ENCODE results near the gene NUP214. TPM values are rescaled to one million over a fixed set of nuclear protein-coding genes. Genes with fewer than 3 reads are reported as not detected.

Gene NUP214
- total RNA-seq, 1 donor from 2014 or later: 51.5 TPM

- Mint-ChIP-seq H3K36me3 (ENCODE audit: unreplicated experiment) (peaks cover 34% of the 10 kb centered on the region), H3K27ac (ENCODE audit: unreplicated experiment) (peak overlapping the region; percentile 64), H3K4me3 (ENCODE audit: unreplicated experiment) (no peak overlapping the region), H3K27me3 (ENCODE audit: unreplicated experiment) (no peaks in the 10 kb centered on the region), H3K9me3 (ENCODE audit: unreplicated experiment) (no peaks in the 10 kb centered on the region), H3K4me1 (ENCODE audit: unreplicated experiment) (peaks cover 23% of the 10 kb centered on the region)
- no peak for TF ChIP-seq CTCF (IDR thresholded peaks at IDR 0.05)
- DNase-seq (ENCODE audit: extremely low spot score, unreplicated experiment): no peak
These were observed 54.3 kb downstream of the NUP214 start for GRCh38 chr9:131179561-131180219.

- H3K4me1 Mint-ChIP-seq (ENCODE audit: unreplicated experiment): peaks cover 23% of the 10 kb centered on the region
- no peaks in the 10 kb centered on the region for H3K27me3 Mint-ChIP-seq (ENCODE audit: unreplicated experiment)
- H3K27ac Mint-ChIP-seq (ENCODE audit: unreplicated experiment): peak overlapping the region; percentile 36
- H3K9me3 Mint-ChIP-seq (ENCODE audit: unreplicated experiment): no peaks in the 10 kb centered on the region
- H3K36me3 Mint-ChIP-seq (ENCODE audit: unreplicated experiment): peaks cover 29% of the 10 kb centered on the region
- H3K4me3 Mint-ChIP-seq (ENCODE audit: unreplicated experiment): no peak overlapping the region
- DNase-seq (ENCODE audit: extremely low spot score, unreplicated experiment): no peak
- TF ChIP-seq CTCF (IDR thresholded peaks at IDR 0.05): no peak
These were observed 55.1 kb downstream of the NUP214 start for GRCh38 chr9:131180454-131180853.

- peak; percentile 26 for TF ChIP-seq CTCF (IDR thresholded peaks at IDR 0.05)
- Mint-ChIP-seq H3K36me3 (ENCODE audit: unreplicated experiment) (peaks cover 27% of the 10 kb centered on the region), H3K4me3 (ENCODE audit: unreplicated experiment) (no peak overlapping the region), H3K4me1 (ENCODE audit: unreplicated experiment) (peaks cover 23% of the 10 kb centered on the region), H3K9me3 (ENCODE audit: unreplicated experiment) (no peaks in the 10 kb centered on the region), H3K27me3 (ENCODE audit: unreplicated experiment) (no peaks in the 10 kb centered on the region), H3K27ac (ENCODE audit: unreplicated experiment) (no peak overlapping the region)
- no peak for DNase-seq (ENCODE audit: extremely low spot score, unreplicated experiment)
These were observed 55.8 kb downstream of the NUP214 start for GRCh38 chr9:131181091-131181681.

- no peak for TF ChIP-seq CTCF (IDR thresholded peaks at IDR 0.05)
- no peaks in the 10 kb centered on the region for H3K4me1 Mint-ChIP-seq (ENCODE audit: unreplicated experiment)
- no peak overlapping the region for H3K4me3 Mint-ChIP-seq (ENCODE audit: unreplicated experiment)
- no peak overlapping the region for H3K27ac Mint-ChIP-seq (ENCODE audit: unreplicated experiment)
- peaks cover 31% of the 10 kb centered on the region for H3K36me3 Mint-ChIP-seq (ENCODE audit: unreplicated experiment)
- H3K9me3 Mint-ChIP-seq (ENCODE audit: unreplicated experiment): no peaks in the 10 kb centered on the region
- no peaks in the 10 kb centered on the region for H3K27me3 Mint-ChIP-seq (ENCODE audit: unreplicated experiment)
- DNase-seq (ENCODE audit: extremely low spot score, unreplicated experiment): no peak
These were observed 60.5 kb downstream of the NUP214 start for GRCh38 chr9:131185924-131186323.

- Mint-ChIP-seq H3K4me3 (ENCODE audit: unreplicated experiment) (no peak overlapping the region), H3K27ac (ENCODE audit: unreplicated experiment) (no peak overlapping the region), H3K9me3 (ENCODE audit: unreplicated experiment) (no peaks in the 10 kb centered on the region), H3K4me1 (ENCODE audit: unreplicated experiment) (no peaks in the 10 kb centered on the region), H3K27me3 (ENCODE audit: unreplicated experiment) (no peaks in the 10 kb centered on the region), H3K36me3 (ENCODE audit: unreplicated experiment) (peaks cover 29% of the 10 kb centered on the region)
- no peak for TF ChIP-seq CTCF (IDR thresholded peaks at IDR 0.05)
- DNase-seq (ENCODE audit: extremely low spot score, unreplicated experiment): no peak
These were observed 61.2 kb downstream of the NUP214 start for GRCh38 chr9:131186622-131187021.

All from osteocyte (in vitro differentiated cells).